GM12891 (cell line): ENCODE data around the gene PGGHG.

ENCODE experiments used
- POLR2AphosphoS5 ChIP-seq: IDR thresholded peaks from 2 replicates; pipeline ENCODE4 v1.6.1; 2011; ENCODE audit warnings: low read depth, low read length, control low read depth
- POU2F2 ChIP-seq: IDR thresholded peaks from 2 replicates; pipeline ENCODE4 v1.6.1; 2011; ENCODE audit warnings: low read depth, mild to moderate bottlenecking, control low read depth, low read length, moderate library complexity
- TAF1 ChIP-seq: IDR thresholded peaks from 2 replicates; pipeline ENCODE4 v1.6.1; 2011; ENCODE audit warnings: low read depth, low read length, control low read depth

- no peak for TF ChIP-seq TAF1
- 0 out of 2 replicates have a peak, but pooled peaks have one; percentile 42 for TF ChIP-seq POLR2AphosphoS5
- no peak for TF ChIP-seq POU2F2
These were observed 27.2 kb downstream of the PGGHG start for GRCh38 chr11:316031-316701.
